ENCODE data around the gene AP3B2.

DNA sequence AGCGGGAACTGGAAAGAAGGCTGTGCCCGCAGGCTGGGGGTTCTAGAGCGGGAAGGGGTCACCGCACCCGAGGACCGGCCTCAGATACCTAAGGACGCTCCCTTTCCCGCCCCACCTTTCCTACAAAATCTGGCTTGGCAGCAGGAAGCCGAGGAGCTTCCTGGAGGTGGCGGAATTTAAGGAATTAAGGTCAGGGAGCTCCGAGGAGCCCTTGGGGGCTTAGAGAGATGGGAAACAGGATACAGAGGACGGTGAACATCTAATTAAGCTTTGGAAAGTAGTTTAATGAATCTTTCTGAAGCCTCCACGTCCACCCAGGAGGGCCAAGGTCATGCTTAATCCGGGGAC, 507 bp upstream of the AP3B2 start:
- no peak for TF ChIP-seq EZH2 (IDR thresholded peaks at IDR 0.05; ENCODE audit: low read depth)
- TF ChIP-seq, protein P1, sequence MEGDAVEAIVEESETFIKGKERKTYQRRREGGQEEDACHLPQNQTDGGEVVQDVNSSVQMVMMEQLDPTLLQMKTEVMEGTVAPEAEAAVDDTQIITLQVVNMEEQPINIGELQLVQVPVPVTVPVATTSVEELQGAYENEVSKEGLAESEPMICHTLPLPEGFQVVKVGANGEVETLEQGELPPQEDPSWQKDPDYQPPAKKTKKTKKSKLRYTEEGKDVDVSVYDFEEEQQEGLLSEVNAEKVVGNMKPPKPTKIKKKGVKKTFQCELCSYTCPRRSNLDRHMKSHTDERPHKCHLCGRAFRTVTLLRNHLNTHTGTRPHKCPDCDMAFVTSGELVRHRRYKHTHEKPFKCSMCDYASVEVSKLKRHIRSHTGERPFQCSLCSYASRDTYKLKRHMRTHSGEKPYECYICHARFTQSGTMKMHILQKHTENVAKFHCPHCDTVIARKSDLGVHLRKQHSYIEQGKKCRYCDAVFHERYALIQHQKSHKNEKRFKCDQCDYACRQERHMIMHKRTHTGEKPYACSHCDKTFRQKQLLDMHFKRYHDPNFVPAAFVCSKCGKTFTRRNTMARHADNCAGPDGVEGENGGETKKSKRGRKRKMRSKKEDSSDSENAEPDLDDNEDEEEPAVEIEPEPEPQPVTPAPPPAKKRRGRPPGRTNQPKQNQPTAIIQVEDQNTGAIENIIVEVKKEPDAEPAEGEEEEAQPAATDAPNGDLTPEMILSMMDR (conservative IDR thresholded peaks at IDR 0.05): no peak

All from PC-9 (cell line).